ENCODE data around the gene PUS3. TPM values are rescaled to one million over a fixed set of nuclear protein-coding genes. Genes with fewer than 3 reads are reported as not detected.

Gene PUS3
- total RNA-seq, result 10.5 and 14.6 TPM in 2 replicates
- long read RNA-seq, transcript PUS3-205 (3 exons, 1,419 nt), result minor isoform, 5 of 79 reads
- long read RNA-seq, transcript PUS3-201 (4 exons, 1,843 nt), result major isoform, 63 of 79 reads
- long read RNA-seq, partial matches to known transcripts, result 1 of 79 reads
- long read RNA-seq, other reads (novel, unspliced or antisense), result 5 of 79 reads

DNA sequence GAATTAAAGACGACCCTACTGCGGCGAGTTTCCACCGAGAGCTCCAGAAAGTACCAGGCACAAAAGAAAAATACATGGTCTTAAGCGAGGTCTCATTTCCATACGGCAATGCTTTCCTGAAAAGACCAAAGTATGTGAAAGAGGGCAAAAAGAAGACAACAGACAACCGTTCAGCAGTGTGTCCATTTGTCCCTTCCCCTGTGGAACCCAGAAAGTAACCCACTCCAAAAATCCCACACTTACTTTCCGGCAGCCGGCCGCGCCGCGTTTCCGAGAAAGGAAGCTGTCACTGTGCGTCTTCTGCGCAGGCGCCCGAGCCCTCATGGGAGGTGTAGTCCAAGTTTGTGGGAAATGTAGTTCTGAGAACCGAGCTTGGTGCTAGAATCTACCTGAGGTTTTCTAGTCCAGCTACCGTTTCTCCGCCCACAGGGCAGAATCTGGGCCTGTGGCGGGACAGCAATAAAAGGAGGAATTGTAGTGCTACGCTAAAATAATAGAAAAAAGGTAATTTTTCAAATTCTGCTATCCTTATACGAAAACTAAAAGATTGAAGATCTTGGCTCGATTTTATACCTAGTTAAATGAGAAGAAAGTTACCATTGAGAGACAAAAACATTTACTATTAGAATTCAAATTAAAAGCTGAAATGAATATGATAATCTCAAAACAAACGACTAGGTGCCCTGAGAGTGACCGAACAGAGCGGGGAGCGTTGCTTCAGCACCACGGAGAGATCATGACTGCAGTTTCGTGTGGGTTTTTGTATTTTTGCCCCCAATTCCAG is at the start of gene PUS3:
Gene PUS3, minus strand, starts transcription at position 280 of the 784 bp plus-strand sequence. CDS start 6,922 bp downstream, outside the sequence.
- peak within 1 kb of the TSS; percentile 93 for H3K4me3 Mint-ChIP-seq (ENCODE audit: unreplicated experiment)
- peaks cover 10% of the 10 kb centered on the region for H3K36me3 Mint-ChIP-seq (ENCODE audit: unreplicated experiment)
- H3K27ac Mint-ChIP-seq (ENCODE audit: unreplicated experiment), result peak within 1 kb of the TSS; percentile 86
- H3K4me1 Mint-ChIP-seq (ENCODE audit: unreplicated experiment), result peaks cover 19% of the 10 kb centered on the region
- peaks cover 36% of the 10 kb centered on the region for H3K27me3 Mint-ChIP-seq (ENCODE audit: unreplicated experiment)
- no peaks in the 10 kb centered on the region for H3K9me3 Mint-ChIP-seq (ENCODE audit: unreplicated experiment)
- peak; percentile 93 for DNase-seq (ENCODE audit: extremely low spot score, unreplicated experiment)
- TF ChIP-seq, protein P1, sequence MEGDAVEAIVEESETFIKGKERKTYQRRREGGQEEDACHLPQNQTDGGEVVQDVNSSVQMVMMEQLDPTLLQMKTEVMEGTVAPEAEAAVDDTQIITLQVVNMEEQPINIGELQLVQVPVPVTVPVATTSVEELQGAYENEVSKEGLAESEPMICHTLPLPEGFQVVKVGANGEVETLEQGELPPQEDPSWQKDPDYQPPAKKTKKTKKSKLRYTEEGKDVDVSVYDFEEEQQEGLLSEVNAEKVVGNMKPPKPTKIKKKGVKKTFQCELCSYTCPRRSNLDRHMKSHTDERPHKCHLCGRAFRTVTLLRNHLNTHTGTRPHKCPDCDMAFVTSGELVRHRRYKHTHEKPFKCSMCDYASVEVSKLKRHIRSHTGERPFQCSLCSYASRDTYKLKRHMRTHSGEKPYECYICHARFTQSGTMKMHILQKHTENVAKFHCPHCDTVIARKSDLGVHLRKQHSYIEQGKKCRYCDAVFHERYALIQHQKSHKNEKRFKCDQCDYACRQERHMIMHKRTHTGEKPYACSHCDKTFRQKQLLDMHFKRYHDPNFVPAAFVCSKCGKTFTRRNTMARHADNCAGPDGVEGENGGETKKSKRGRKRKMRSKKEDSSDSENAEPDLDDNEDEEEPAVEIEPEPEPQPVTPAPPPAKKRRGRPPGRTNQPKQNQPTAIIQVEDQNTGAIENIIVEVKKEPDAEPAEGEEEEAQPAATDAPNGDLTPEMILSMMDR (IDR thresholded peaks at IDR 0.05), result no peak

DNA sequence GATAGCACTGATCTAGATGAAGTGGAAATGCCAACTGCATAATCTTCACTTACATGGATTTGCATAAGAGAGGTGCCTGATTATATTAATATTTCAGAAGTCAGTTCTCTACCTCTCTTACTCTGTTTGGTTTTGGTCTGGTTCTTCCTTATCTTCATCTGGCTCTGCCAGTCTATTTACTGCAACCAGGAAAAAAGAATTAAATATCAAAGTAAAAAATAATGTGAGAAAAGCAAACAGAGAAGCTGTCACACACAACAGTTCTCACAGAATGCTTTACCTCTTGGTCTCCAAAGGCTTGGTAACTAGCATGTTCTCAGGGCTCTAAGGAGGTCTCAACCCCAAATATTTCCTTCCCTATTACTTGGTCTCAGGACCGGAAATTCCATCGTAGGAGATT is 49.6 kb upstream of the PUS3 start:
- DNase-seq (ENCODE audit: extremely low spot score, unreplicated experiment), result no peak
- Mint-ChIP-seq H3K4me3 (ENCODE audit: unreplicated experiment) (no peak overlapping the region), H3K36me3 (ENCODE audit: unreplicated experiment) (no peaks in the 10 kb centered on the region), H3K27me3 (ENCODE audit: unreplicated experiment) (peaks cover 5% of the 10 kb centered on the region), H3K4me1 (ENCODE audit: unreplicated experiment) (peaks cover 2% of the 10 kb centered on the region), H3K27ac (ENCODE audit: unreplicated experiment) (no peak overlapping the region), H3K9me3 (ENCODE audit: unreplicated experiment) (no peaks in the 10 kb centered on the region)
- TF ChIP-seq, protein P1 (IDR thresholded peaks at IDR 0.05), result no peak

DNA sequence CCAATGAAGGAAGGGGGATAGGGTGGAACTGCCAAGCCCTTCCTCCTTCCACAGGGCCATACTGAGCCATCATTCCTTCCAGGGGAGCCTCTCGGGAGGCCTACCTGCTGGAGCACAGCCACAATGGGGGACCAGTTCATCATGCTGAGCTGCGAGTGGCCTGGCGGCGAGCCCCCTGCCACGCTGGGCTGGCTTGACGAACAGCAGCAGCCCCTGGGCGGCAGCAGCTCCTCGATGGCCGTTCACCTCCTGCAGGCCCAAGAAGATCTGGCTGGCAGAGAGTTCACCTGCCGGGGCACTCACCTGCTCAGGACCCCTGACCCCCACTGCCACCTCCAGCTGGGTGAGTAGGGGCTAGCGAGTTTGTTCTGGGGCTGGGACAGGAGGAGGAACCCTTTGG is 48.7 kb upstream of the PUS3 start:
- no peak overlapping the region for H3K27ac Mint-ChIP-seq (ENCODE audit: unreplicated experiment)
- no peak overlapping the region for H3K4me3 Mint-ChIP-seq (ENCODE audit: unreplicated experiment)
- no peaks in the 10 kb centered on the region for H3K36me3 Mint-ChIP-seq (ENCODE audit: unreplicated experiment)
- peaks cover 5% of the 10 kb centered on the region for H3K27me3 Mint-ChIP-seq (ENCODE audit: unreplicated experiment)
- H3K4me1 Mint-ChIP-seq (ENCODE audit: unreplicated experiment), result peaks cover 2% of the 10 kb centered on the region
- H3K9me3 Mint-ChIP-seq (ENCODE audit: unreplicated experiment), result no peaks in the 10 kb centered on the region
- TF ChIP-seq, protein P1 (IDR thresholded peaks at IDR 0.05), result no peak
- DNase-seq (ENCODE audit: extremely low spot score, unreplicated experiment), result no peak

- TF ChIP-seq, protein P1 (IDR thresholded peaks at IDR 0.05), result no peak
- Mint-ChIP-seq H3K27ac (ENCODE audit: unreplicated experiment) (no peak overlapping the region), H3K9me3 (ENCODE audit: unreplicated experiment) (no peaks in the 10 kb centered on the region), H3K36me3 (ENCODE audit: unreplicated experiment) (no peaks in the 10 kb centered on the region), H3K4me3 (ENCODE audit: unreplicated experiment) (no peak overlapping the region), H3K4me1 (ENCODE audit: unreplicated experiment) (no peaks in the 10 kb centered on the region), H3K27me3 (ENCODE audit: unreplicated experiment) (peaks cover 5% of the 10 kb centered on the region)
- DNase-seq (ENCODE audit: extremely low spot score, unreplicated experiment), result peak; percentile 68
These were observed 48.0 kb upstream of the PUS3 start for GRCh38 chr11:125950696-125951651.
